Subcutaneous adipose tissue (tissue), 4 donors: Measurements from ENCODE around the gene DPP6. TPM values are rescaled to one million over a fixed set of nuclear protein-coding genes. Genes with fewer than 3 reads are reported as not detected.

Source experiments
- CTCF ChIP-seq: fragments of 450-650 bp; IDR thresholded peaks from one replicate; pipeline ENCODE4 v1.5.1; 2016; ENCODE audit warnings: low read depth, mild to moderate bottlenecking, control low read depth, antibody characterized with exemption, moderate library complexity
- total RNA-seq, 4 donors: library from RNA; depleted of rRNA; stranded (reverse); fragments of >200 nt; gene quantifications; one replicate each; pipeline ENCODE4 v1.1.0, GENCODE V29; 2016

DPP6 gene
- total RNA-seq, 4 donors from 2014 or later, result 0.19 to 2.0 (median 0.85) TPM; not detected in 1

DNA sequence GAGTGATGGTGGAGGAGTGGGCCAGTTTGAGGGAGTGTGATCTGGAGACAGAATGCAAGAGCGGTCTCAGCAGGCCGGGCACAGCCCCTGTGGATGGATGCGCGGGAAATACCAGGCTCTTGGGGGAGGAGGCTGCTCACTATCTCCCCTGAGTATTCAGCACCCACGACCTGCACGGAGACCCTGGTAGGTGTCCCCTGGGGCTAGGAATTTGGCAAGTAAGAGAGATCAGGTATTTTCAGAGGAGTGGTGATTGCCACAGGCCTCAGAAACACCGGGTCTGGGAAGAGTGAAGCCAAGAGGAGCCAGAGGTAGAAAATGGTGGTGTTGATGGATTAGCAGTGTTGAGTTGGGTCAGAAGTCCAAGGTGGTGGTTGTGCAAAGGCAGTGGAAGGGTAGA lies 524.4 kb downstream of the DPP6 start:
- TF ChIP-seq CTCF, result no peak

DNA sequence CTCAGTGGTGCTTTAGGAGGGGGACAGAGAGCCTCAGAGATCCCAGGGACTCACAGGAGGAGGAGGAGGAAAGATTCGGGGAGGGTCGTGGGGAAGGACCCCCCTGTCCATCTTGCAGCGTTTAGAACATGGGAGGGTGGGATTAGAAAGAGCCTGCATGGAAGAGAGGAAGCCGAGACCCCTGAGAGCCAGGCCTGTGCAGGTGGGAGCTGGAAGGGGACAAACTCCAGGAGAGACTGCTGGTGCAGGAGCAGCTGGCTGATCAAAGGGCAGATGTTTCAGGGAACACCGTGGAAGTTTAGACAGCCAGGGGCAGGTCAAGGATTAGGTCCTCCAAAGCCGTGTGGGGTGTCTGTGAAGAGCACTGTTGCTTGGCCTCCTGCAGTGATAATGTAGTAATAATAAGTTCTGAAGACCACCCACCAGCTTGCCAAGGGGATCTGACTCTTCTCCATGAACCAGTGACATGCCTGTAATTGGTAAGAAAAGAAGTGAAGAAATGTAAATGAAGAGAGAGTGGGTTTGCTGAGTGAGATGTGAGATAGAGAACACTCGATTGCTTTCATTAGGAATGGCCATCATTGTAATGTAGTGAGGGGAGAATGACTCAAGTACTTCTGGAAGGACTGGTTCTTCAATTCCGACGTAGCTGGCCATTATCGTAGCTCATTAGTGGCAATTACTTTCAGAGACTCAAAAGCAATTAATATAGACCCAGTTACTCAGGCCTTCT lies 525.1 kb downstream of the DPP6 start:
- TF ChIP-seq CTCF, result no peak

- no peak for TF ChIP-seq CTCF
Observed at GRCh38 chr7:154578336-154578735, 526.1 kb downstream of the DPP6 start.

GRCh38 chr7:154579711-154580110 lies 527.5 kb downstream of the DPP6 start:
- TF ChIP-seq CTCF, result no peak

- TF ChIP-seq CTCF, result no peak
Observed at GRCh38 chr7:154581251-154581890, 529.2 kb downstream of the DPP6 start.

DNA sequence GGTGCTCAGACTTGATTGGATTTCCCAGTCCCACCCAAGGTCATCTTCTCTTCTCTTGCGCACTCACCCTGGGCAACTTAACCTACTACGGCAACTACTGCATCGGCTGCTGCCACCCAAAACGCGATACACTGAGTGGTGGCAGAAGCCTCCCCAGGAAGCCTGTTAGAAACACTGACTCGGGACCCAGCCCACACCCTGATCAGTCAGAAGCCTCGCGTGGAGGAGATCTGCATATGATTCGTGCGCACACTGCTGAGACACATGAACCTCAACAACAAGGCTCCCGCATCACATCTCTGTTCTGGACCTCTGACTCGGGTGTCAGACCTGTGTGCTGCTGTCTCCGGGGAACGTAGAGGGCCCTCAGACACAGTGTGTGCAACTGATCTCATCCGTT lies 531.3 kb downstream of the DPP6 start:
- no peak for TF ChIP-seq CTCF

DNA sequence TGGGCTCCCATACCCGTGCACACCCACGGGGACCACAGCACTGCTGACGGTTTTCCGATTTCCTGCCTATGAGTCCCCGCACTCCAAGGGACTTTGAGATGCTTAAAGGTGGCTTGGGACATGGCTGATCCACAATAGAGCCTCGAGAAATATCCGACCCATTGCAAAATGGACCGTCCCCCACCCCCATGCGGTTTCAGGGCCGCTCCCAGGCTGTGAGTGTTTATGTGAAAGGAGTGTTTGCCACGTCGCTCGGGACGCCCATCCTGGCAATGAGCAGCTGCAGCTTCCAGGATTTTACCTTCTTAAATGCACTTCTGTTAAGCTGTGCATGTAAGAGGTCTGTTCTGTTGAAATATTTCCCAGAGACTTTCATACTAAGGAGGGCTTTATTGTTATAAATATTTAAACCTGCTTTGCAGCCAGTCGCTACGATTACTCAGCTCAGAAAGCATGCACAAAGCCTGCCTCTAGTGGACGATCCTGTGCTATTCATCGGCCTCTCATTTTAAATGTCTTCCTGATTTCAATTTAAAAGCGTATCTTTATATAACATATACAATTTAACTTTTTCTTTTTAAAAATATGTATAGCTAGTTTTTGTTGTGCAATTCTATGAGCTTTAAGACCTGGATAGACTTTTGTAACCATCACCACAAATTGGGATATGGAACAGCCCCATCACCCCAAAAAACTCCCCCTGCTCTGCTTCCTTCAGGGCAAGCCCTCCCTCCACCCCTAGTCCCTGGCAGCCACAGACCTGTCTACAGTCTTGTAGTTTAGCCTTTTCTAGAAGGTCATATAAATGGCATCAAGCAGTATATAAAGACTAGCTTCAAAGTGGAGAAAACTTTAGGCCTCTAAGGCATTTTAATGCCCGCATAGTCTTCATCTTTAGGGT lies 532.4 kb downstream of the DPP6 start:
- TF ChIP-seq CTCF, result no peak
